ENCODE data around the gene DBN1.

- TF ChIP-seq CTCF (IDR thresholded peaks at IDR 0.05) (no peak), POLR2A (IDR thresholded peaks at IDR 0.05) (no peak)
These were observed 20.5 kb downstream of the DBN1 start for GRCh38 chr5:177452688-177453638.
